ELF-1 (cell line): ENCODE data around the gene PROM2.

Experiments used
- DNase-seq: peaks from one replicate; pipeline ENCODE4 v3.0.0-alpha.2; 2016; ENCODE audit warnings: low read depth, low spot score

PROM2 gene

DNA sequence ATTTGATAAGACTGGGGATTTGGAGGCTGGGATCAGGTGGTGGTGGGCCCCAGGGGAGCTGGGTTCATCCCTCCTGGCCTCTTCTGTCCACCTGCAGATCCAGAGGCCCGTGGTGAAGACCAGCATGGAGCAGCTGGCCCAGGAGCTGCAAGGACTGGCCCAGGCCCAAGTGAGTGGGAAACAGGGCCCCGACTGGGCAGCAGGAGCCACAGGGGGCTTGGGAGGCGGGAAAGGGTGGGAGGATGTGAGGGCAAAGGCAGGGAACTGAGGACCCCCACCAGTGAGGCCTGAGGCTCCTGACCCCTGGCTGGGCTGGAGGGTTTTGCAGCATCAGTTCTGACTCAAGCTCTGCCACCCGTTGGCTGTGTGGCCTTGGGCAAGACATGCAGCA is 11.3 kb downstream of the PROM2 start:
- DNase-seq: no peak

DNA sequence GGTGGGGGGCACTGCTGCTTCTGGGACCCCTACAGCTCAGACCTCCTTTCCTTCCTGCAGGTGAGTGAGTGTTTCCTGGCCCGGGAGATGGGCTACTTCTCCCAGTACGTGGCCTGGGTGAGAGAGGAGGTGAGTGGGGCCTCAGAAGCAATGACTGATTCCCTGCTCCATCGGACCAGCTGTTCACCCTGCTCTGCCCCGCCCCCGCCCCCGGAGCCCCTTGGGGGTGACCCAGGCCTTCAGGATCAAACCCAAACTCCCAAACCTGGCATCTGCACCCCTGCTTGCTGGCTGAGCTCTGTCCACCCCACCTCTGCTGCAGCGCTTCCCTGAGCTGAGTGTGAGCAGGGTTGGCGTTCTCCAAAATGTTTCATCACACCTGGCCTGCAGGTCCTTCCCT is 13.1 kb downstream of the PROM2 start:
- no peak for DNase-seq

DNA sequence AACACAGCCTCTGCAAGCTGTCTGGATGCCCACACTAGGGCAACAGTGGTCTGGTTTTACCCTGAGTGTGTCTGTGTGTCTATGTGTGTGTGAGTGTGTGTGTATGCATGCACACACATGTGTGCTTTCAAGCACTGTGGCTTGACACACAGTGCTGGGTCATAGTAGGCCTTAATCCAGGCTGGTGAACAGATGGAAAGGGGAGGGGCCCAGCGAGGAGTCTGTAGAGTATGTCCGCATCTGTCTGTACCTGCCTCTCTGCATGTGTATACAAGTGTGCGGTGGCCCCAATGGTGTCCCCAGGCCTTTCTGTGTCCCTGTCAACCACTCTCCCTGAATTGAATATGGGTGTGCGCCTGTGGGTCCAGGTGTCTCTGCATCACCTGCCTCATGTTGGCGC is 13.6 kb downstream of the PROM2 start:
- DNase-seq: no peak

DNA sequence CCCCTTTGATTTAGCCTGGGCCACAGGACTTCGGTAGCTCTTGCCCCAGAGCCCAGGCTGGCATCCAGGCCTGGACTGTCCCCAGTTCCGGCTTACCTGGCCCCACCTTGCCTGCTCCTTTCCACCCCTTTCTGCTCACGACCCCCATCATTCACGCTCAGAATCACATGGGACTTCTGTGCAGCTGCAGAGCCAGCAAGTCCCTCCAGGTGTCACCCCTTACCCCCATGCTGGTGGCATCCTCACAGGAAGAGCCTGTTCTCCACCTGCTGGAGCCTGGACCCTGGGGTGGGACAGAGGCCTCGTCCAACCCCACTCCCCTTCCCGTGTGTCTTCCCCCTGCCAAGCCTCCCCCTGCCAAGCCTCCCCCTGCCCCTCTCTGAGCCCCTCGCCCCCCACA is 15.0 kb downstream of the PROM2 start:
- DNase-seq: no peak

DNA sequence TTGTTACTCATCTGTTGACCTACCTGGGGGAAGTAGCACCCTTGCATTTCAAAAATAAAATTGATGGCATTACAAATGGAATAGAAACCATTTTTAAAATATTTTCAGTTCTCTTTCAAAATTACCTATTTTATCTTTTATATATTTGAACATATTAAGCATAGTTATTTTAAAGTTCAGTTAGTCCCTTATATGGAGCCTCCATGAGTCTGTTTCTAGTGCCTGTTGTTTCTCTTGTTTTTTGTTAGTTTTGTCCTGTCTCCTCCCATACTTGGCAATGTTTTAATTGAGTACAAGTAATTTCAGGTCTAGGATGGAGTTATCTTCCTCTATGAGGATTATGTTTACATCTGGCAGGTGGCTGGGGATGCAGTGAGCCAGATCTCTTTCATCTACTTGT is 17.0 kb downstream of the PROM2 start:
- no peak for DNase-seq

DNA sequence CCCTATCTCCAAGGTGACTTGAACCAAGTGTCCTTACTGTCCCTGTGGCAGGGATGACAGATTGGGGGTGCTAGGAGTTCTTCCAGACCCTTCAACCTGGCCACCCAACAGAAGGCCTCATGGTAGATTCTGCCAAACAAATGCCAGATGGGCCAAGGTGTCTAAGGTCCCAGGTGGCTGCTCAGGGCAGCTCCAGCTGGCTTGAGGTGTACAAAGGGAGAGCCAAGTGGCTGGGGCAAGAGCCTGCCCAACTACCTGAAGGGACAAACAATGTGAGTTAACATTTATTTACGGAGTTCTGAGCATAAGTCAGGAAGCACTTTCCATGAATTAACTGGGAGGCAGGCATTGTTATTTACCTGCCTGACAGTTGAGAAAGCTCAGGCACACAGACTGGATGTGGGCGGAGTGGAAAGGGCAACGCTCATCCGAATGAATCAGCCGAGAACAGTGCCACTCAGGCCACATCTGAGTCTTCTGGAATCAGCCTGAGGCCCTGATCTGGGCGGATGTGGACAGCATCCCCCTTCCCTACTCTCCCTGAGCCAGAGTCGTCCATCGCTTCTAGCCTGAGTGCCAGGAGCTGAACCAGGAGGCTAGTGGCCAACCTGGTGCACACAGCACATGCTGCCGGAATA is 18.5 kb downstream of the PROM2 start:
- DNase-seq: no peak

DNA sequence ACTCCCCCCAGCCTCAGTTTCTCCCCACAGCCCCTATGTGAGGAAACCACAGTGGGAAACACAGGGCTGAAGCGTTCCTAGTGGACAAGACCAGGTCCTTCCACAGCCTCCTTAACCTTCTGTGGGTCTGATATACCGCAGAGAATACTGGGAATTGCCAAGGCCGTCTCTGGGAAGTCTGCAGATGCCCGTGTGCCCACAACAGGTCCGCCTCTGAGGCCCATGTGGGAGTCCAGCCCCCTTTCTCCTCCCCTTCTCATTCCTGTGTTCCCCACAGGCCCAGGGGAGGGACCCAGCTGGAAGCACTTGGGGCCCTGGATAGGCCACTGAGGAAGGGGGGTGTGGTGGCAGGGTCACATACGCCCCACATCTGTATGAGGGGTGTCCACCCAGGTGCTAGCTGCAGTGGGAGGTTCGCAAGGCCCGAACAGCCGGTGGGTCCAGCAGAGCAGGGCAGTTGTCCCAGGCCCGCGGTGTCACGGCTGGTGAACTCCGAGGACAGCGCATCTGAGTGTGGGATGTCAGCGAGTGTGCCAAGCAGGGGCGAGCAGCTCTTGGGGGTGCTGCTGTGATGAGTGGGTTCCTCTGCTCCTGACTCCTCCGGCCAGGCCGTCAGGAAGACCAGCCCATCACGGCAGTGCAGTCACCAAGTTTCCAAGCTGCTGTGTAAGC is 20.5 kb downstream of the PROM2 start:
- DNase-seq: no peak

DNA sequence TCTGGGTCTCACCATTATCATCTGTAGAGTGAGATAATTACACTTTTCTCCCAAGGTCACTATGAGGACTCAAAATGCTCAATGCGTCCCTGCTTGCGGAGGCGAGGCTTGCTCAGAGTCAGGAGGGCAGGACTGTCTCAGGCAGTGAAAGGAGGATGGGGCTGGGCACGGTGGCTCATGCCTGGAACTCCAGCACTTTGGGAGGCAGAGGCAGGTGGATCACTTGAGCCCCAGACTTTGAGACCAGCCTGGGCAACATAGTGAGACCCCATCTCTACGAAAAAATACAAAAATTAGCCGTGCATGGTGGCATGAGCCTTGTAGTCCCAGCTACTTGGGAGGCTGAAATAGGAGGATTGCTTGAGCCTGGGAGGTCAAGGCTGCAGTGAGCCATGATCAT is 21.1 kb downstream of the PROM2 start:
- DNase-seq: no peak

DNA sequence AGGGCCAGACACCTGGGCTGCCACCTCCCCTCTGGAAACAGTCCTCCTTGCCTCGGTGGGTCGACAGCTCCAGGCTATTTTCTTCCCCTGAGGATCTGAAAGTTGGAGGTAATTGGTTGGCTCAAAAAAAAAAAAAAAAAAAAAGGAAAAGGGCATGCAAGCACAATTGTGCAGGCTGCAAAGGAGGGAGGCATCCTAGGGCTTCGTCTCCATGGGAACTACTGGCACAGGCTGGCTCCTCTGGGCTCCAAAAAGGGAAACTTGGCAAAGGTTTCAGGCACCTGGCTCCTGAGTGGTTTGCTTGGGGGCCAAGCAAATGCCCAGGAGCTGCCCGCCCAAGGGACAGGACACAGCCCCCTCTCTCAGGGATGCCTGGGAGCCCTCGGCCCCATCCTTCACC is 21.8 kb downstream of the PROM2 start:
- no peak for DNase-seq

DNA sequence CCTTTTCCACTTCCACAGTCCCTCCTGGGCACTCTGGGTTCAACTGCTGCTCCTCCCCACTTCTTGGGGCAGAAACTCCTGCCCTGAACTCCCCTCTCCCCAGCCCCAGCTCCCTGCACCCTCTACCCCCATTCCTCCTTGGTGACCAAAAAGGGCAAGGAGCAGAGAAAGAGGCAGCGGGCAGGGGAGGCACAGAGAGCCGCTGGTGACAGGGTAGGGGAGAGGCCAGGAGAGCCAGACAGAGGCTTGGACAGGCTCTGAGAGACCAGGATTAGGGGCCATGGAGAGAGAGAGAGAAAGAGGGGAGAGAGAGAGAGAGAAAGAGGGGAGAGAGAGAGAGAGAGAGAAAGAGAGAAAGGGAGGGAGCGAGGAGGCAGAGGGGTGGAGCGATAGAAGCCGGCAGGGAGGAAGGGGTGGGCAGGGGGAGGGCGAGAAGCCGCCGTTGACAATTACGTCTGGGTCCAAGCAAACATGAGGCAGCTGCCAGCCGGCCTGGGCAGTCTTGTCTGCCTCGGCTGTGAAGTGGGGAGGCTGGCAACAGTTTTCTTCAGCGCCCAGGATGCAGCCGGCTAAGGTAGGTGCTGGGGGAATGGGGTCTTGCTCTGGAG is 22.7 kb downstream of the PROM2 start, which contains the start of gene KCNIP3:
KCNIP3 (plus strand) TSS at position 468 of the 608 bp plus-strand sequence; CDS start at position 560, 92 bp downstream.
- DNase-seq: no peak

DNA sequence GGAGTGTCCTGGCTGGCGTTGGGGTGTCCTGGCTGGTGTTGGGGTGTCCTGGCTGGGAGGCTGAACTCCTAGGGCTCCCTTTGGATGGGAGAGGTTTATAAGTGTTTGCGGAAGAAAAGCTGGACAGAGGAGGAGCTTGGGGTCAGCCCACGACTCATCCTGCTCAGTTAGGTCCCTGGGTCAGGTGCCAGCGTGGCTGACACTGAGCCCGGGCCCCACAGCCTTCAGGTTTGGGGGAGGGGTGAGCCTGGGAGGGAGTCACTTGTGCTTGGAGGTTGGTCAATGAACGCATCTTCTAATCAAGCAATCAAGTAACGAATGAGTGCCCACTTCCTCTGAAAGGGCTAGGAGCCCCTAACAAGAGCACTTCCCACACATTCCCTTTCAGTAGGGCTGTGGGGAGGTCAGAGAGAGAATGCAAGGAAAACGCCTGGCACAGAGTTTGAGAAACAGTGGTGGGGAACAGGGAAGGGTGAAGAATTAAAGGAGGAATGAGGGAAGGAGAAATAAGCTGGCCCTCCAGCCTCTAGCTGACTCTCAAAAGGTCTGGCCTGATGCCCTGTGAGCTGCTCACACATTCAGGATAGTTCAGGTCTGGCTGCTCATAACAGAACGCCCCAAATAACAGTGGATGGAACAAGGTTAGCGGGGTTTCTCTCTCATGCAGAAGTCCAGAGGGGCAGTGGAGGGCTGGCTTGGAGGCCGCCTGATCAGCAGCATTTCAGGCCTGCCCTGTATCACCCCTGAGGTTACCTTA is 23.6 kb downstream of the PROM2 start:
- no peak for DNase-seq

DNA sequence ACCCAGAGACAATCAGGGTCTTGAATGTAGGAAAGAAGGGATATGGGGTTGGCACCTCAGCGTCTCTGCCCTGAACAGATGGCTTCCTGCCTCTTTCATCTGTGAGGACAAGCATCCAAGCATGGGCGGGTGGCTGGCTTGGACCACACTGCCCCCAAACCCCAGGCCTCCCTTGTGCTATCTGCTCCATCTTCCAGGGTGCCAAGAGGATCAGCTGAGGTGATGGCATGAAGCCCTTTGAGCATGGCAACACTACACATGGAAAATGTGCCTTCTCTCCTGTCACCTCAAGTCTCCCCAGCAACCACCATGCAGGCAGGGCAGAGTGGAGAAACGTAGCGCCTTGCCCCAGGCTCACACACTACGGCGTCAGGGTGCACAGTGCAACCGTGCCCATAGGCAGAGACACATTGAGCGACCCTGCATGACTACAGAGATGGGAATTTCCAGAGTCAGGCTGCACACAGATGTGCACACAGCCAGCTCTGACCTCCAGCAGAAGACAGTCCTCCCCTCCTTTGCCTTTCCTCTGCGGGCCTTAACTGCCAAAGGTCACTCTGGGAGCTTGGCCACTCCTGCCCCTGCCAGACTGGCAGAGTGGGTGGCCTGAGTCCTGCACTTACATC is 24.4 kb downstream of the PROM2 start:
- no peak for DNase-seq

DNA sequence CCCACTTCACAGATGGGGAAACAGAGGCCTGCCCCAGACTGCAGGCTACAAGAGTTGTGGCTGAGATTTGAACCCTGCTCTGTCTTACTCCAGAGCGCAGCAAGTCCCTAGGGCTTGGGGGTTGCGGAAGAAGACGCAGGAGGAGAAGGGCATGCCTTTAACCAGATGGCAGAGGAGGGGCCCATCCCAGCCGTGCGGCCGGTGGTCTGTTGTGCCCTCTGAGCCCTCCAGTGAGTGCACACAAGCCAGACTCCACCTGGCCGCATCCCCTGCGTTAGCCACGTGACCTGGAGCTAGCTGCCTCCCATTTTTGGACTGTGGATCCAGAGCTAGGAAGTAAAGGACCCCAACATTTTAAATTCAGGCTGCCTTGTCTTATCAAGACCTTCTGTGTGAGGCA is 25.7 kb downstream of the PROM2 start:
- DNase-seq: no peak

DNA sequence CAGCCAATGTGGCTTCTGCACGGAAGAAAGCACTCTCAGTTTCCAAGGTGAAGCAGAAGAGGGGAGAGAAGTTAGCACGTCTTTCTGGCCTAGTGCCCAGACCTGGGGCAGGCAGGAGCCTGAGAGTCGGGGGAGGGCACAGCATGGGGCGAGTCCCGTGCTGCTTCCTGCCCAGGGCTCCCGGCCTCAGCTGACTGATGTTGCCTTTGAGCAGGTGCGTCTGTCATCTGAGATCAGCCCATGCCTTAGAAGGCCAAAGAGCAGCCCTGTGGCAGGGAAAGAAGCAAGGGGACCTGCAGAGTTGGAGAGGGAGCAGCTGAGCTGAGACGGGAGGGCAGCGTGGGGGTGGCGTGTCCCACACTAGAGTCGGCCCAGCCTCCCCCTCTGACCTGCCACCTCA is 26.2 kb downstream of the PROM2 start:
- DNase-seq: no peak

DNA sequence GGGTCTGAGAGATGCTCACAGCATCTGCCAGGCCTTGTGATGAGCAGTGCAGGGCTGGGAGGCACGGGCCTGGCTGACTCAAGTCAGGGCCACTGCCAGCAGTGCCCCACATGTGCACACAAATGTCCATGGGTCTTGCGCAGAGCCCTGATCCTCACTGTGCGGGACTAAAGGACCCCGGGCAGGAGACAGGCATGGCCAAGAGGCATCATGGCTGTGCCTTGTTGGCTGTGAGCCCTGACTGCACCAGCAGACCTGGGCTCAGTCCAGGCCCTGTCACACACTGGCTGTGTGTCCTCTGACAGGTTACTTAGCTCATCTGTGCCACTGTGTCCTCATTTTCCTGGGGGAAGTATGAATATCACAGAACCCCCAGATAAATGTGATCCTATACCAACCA is 26.9 kb downstream of the PROM2 start:
- no peak for DNase-seq

DNA sequence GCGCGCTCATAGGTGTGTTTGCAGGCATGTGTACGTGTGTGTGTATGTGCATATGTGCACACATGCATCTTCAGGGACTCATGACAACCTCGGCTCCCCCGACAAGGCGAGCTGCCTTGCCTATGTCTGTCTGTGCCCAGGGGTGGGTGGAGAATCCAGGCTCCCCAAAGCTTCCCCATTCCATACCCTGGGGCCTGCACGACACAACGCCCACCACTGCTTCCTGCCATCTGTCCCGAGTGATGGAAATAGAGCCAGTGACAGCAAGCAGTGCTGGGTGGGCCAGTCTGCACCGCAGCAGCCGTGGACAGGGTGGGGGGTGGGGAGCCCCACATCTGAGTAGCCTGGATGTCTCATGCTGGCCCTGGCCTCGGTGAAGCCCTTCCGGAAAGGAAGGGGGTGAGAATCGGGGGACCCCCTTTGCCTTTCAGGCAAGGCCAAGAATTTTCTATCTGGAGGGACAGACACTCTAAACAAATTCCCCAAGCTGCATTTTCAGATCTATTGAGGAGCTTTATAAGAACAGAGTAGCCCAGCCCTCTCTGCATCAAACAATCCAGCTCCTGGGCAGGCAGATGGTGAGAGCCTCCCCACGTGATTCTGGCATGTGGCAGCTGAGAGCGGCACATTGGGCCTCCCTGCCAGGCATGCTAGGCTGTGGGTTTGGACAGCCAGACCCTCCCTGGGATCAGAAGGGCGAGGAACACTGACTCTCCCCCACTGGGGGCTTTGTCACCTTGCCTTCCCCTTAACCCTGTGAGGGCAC is 27.8 kb downstream of the PROM2 start:
- no peak for DNase-seq

DNA sequence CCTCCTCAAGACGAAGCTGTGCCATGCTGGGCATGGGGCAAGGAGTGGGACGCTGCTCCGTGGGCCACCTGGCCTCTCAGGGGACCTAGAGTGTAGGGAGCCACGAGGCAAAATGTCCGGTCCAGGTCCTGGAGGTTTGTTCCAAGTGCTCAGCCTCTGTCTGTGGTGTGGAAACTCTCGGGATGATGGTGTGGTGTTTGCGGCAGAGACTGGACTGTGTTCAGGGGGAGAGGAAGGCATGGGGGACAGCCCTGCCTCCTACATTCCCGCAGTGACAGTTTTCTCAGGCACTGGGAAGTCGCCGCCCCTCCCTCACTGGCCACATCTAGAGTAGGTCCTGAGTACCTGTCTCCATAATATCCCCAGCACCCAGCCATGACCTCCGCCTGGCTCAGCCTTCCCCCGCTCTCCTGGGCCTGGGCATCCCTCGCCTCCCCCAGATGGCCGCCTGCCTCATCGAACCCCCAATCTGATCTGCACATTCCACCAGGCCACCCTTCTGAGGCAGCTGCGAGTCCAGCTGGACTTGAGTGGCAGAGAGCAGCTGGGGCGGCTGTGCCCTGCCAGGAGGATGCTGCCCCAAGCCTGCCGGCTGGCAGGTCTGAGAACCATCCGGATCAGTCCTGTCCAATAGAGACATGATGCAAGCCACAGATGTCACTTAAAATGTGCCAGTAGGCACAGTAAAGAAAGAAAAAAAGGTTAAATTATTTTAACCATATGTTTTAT is 29.1 kb downstream of the PROM2 start:
- DNase-seq: no peak

DNA sequence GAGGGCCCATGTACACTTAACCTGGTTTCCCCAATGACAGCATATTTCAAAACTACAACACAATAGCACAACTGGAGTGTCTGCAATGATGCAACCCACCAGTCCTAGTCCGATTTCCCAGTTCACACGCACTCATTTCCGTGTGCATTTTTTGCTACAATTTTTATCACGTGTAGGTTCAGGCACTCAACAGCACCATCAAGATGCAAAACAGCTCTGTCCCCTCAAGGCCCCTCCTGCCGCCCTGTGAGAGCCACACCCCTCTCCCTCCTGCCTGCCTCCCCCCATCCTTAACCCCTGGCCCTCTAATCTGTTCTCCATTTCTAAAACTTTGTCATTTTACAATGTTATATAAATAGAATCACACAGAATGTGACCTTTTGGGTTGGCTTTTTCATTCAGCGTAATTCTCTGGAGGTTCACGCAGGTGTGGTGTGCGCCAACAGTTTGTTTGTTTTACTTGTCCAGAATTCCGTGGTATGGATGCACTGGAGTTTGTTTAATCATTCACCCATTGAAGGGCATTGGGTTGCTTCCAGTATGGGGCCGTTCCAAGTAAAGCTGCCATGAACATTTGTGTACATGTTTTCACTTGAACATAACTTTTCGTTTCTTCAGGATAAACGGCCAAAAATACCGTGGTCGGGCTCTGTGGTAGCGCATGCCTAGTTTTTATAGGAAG is 31.3 kb downstream of the PROM2 start:
- DNase-seq: no peak

DNA sequence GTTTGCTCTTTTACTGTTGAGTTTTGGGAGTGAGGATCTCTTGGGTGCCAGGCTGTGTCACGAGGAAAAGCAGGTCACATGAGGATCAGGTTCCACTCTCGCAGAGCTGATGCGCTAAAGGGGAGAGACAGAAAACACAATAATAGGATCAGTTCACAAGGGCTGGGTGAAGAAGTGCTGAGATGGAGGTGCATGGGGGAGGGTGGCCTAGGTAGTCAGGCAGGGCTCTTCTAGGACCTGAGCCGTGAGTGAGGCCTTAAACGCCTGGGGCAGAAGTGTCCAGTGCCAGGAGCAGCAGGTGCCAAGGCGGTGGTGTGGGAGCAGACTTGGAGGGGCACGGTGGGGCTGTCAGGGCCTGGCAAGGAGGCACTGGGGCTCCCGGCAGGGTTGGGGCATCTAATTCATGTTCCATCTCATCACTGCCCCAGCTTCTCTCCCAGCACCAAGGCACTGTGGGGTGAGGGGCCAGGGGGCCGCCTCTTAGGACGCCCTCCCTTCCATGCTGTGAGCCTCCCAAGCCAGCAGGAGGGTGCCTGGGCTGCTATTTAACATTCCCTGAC is 32.2 kb downstream of the PROM2 start:
- DNase-seq: no peak

DNA sequence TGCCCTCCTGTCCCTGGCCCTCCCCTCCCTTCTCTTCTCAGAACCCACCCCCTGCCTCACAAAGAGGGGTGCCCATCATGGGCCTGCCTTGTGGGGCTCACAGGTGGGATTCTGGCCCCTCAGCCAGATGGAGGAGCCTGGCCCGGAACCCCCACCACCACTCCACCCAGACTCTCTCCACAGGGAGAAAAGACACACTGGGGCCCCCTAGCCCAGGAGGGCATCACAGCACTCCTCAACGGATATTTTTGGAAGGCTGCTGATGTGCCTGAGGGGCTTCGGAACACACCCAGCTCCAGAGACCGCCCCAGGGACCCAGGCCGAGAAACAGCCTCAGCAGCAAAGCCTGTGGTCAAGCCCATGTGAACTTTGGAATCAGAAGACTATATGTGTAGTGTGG is 32.8 kb downstream of the PROM2 start:
- peak; percentile 38 for DNase-seq
